Nephron progenitor cell (in vitro differentiated cells): ENCODE results near the gene RPAIN.
"Not testable (repeated sequence)": the region's sequence is repeated elsewhere in the genome, so short reads cannot be mapped to it uniquely, and the experiment has no call there.

Source experiments
- DNase-seq: peaks from one replicate; pipeline ENCODE4 v3.0.0; 2021
- H3K27ac Mint-ChIP-seq: 2 replicates; pipeline ENCODE4 v1.8.0; 2021; ENCODE audit warnings: mild to moderate bottlenecking, moderate library complexity, mixed read lengths
- H3K27me3 Mint-ChIP-seq: 2 replicates; pipeline ENCODE4 v1.8.0; 2021; ENCODE audit warnings: mild to moderate bottlenecking, low read depth, mixed read lengths; ENCODE audit not compliant: poor library complexity
- H3K36me3 Mint-ChIP-seq: 2 replicates; pipeline ENCODE4 v1.8.0; 2021; ENCODE audit warnings: low read depth, mixed read lengths
- H3K4me1 Mint-ChIP-seq: 2 replicates; pipeline ENCODE4 v1.8.0; 2021; ENCODE audit warnings: mixed read lengths
- H3K4me3 Mint-ChIP-seq: 2 replicates; pipeline ENCODE4 v1.8.0; 2021; ENCODE audit warnings: mild to moderate bottlenecking, moderate library complexity, mixed read lengths
- H3K9me3 Mint-ChIP-seq: 2 replicates; pipeline ENCODE4 v1.8.0; 2021; ENCODE audit warnings: mild to moderate bottlenecking, moderate library complexity, mixed read lengths
- TF ChIP-seq, protein P1 (sequence below): fragments of 200-600 bp; sonication (generic); IDR thresholded peaks from 2 replicates; pipeline ENCODE4 v1.5.0; 2021; ENCODE audit warnings: antibody characterized with exemption

Gene RPAIN

DNA sequence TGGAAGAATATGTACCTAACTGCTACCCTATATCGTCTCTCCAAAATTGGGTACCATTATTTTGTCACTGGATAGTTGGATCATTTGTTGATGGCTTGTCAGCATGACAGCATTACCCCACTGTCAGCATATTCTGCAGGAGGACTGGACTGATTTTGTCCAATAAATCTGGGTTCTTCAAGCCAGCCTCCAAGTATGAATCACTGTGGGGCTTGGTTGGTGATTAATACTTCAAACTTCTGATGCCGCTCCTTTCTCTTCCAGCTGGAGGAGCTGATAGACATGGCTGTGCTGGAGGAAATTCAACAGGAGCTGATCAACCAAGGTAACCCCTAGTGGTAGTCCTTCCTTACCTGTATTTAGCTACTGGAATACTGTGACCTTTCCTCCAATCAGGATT is 2.5 kb downstream of the RPAIN start:
- no peaks in the 10 kb centered on the region for H3K9me3 Mint-ChIP-seq
- no peaks in the 10 kb centered on the region for H3K27me3 Mint-ChIP-seq
- peaks cover 43% of the 10 kb centered on the region for H3K36me3 Mint-ChIP-seq
- TF ChIP-seq, protein P1, sequence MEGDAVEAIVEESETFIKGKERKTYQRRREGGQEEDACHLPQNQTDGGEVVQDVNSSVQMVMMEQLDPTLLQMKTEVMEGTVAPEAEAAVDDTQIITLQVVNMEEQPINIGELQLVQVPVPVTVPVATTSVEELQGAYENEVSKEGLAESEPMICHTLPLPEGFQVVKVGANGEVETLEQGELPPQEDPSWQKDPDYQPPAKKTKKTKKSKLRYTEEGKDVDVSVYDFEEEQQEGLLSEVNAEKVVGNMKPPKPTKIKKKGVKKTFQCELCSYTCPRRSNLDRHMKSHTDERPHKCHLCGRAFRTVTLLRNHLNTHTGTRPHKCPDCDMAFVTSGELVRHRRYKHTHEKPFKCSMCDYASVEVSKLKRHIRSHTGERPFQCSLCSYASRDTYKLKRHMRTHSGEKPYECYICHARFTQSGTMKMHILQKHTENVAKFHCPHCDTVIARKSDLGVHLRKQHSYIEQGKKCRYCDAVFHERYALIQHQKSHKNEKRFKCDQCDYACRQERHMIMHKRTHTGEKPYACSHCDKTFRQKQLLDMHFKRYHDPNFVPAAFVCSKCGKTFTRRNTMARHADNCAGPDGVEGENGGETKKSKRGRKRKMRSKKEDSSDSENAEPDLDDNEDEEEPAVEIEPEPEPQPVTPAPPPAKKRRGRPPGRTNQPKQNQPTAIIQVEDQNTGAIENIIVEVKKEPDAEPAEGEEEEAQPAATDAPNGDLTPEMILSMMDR: no peak
- no peak for DNase-seq
- no peak overlapping the region for H3K27ac Mint-ChIP-seq
- peak overlapping the region; percentile 45 for H3K4me3 Mint-ChIP-seq
- H3K4me1 Mint-ChIP-seq: peaks cover 38% of the 10 kb centered on the region

DNA sequence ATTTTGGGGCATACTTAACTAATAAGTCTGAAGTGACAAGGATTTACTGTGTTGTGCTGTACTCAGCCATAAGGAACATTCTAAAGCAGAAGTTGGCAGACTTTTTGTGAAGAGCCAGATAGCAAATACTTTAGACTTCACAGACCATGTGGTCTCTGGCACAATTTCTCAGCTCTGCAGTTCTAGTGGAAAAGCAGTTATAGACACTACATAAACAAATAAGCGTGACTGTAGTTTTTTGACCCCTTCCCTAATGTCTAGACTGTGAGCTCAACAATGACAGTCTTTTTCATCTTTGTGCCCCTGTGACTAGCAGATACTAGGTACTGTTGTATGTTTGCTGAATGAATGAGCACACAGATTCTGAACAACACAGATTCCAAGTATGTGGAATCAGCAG is 4.9 kb downstream of the RPAIN start:
- no peak for DNase-seq
- Mint-ChIP-seq H3K27ac (no peak overlapping the region), H3K27me3 (no peaks in the 10 kb centered on the region), H3K9me3 (no peaks in the 10 kb centered on the region), H3K36me3 (peaks cover 58% of the 10 kb centered on the region), H3K4me1 (peaks cover 27% of the 10 kb centered on the region), H3K4me3 (no peak overlapping the region)
- TF ChIP-seq, protein P1: no peak

DNA sequence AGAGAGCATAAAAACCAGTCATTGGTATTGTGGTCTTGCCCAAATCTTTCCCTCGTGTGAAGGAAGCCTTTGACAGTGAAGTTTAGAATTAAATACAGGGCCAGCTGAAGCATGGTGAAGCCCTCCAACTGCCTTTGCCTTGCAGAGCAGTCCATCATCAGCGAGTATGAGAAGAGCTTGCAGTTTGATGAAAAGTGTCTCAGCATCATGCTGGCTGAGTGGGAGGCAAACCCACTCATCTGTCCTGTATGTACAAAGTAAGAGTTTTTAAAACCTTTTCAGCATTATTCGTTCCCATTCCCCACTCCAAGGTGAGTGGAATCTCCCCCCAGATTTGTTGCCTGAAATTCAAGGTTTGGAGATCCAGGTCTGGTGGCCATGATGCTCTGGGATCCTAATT is 5.8 kb downstream of the RPAIN start:
- peaks cover 21% of the 10 kb centered on the region for H3K4me1 Mint-ChIP-seq
- peaks cover 63% of the 10 kb centered on the region for H3K36me3 Mint-ChIP-seq
- H3K4me3 Mint-ChIP-seq: no peak overlapping the region
- no peaks in the 10 kb centered on the region for H3K9me3 Mint-ChIP-seq
- TF ChIP-seq, protein P1: no peak
- no peak for DNase-seq
- H3K27me3 Mint-ChIP-seq: no peaks in the 10 kb centered on the region
- H3K27ac Mint-ChIP-seq: no peak overlapping the region

DNA sequence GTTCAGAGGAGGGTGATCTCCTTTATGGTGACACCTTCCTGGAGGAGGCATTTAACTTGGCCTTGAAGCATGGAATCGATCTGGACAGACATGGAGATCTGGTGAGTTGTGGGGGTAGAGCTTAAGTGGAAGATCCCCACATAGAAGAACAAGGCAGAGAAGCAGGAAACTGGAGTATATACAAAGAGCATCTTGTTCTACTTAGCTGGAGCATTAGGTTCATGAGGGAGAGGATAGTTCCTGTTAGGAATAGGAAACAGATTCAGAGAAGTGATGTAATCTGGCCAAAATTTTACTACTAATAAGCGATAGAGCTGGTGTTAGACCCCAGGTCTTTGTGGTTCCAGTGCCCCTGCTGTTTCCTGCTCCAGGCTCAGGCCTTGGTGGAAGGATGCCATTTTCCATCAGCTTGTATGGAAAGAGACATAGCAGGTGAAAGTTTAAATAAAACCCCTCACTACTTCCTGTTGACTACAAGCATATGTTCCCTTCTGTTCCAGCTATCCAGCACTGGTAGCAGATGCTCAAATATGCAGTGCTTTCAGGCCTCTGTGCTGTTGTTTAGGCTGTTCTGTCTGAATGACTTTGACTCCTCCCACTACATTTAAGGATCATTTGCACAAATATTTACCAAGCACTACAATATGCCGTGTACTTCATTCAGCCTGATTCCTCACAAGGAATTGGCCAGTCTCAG is 9.4 kb downstream of the RPAIN start:
- Mint-ChIP-seq H3K9me3 (no peaks in the 10 kb centered on the region), H3K27me3 (no peaks in the 10 kb centered on the region), H3K4me3 (no peak overlapping the region), H3K4me1 (no peaks in the 10 kb centered on the region), H3K36me3 (peaks cover 75% of the 10 kb centered on the region), H3K27ac (peak overlapping the region; percentile 4)
- TF ChIP-seq, protein P1: no peak
- DNase-seq: no peak

DNA sequence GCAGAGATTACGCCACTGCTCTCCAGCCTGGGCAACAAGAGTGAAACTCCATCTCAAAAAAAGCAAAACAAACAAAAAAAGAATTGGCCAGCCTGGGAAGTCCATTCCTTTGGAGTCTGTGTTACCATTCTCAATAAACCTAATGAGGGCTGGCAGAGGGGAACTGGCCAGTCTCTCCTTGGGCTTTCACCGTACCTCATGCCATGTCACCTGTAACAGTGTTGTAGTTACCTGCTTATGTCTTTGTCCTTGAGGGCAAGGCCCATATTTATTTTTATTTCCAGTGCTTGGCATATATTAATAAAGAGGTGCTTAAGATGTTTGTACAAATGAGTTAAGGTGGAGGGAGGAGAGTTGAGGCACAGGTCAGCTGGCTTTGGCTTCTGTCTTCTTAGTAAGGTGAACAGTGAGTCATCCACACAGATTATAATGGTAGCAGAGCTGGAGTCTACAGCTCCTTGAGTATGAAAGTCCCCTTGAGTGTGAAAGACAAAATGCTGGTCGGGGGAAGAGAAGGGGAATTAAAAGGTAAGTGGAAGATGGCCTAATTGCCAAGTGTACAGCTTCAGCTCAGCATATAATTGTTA is 10.5 kb downstream of the RPAIN start:
- no peak overlapping the region for H3K4me3 Mint-ChIP-seq
- H3K27me3 Mint-ChIP-seq: no peaks in the 10 kb centered on the region
- peaks cover 74% of the 10 kb centered on the region for H3K36me3 Mint-ChIP-seq
- no peaks in the 10 kb centered on the region for H3K9me3 Mint-ChIP-seq
- TF ChIP-seq, protein P1: no peak
- DNase-seq: no peak
- H3K4me1 Mint-ChIP-seq: no peaks in the 10 kb centered on the region
- peak overlapping the region; percentile 52 for H3K27ac Mint-ChIP-seq

DNA sequence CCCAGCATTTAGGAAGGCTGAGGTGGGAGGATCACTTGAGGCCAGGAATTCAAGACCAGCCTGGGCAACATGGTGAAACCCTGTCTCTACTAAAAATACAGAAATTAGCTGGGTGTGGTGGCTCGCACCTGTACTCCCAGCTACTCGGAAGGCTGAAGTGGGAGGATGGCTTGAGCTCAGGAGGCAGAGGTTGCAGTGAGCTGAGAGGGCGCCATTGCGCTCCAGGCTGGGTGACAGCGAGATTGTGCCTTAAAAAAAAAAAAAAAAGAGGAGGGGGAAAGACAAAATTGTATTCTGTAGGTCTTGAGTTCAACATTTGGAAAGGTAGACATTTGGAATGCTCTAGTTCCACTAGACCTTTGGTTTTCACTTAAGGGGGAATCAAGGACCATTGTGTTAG is 11.3 kb downstream of the RPAIN start:
- H3K4me1 Mint-ChIP-seq, DNase-seq, H3K4me3 Mint-ChIP-seq, H3K9me3 Mint-ChIP-seq, H3K27me3 Mint-ChIP-seq: not testable (repeated sequence)
- Mint-ChIP-seq H3K27ac (peak overlapping the region; percentile 85), H3K36me3 (peaks cover 70% of the 10 kb centered on the region)
